GM18502 (cell line): Measurements from ENCODE around the gene ZDHHC17.

Experiments
- ATAC-seq: cut with Tn5 transposase; IDR thresholded peaks from one replicate; pipeline ENCODE4 v1.9.1; 2021; ENCODE audit warnings: mild to moderate bottlenecking; ENCODE audit not compliant: unreplicated experiment, poor library complexity

ZDHHC17 gene

GRCh38 chr12:76811976-76812375 is 48.1 kb downstream of the ZDHHC17 start:
- ATAC-seq, result no peak

- ATAC-seq, result no peak
These were observed 49.4 kb downstream of the ZDHHC17 start for GRCh38 chr12:76813265-76813664.

GRCh38 chr12:76813972-76814371 is 50.1 kb downstream of the ZDHHC17 start:
- ATAC-seq, result no peak

- ATAC-seq, result no peak
These were observed 57.1 kb downstream of the ZDHHC17 start for GRCh38 chr12:76820888-76821482.

GRCh38 chr12:76830436-76830835 is 66.5 kb downstream of the ZDHHC17 start:
- no peak for ATAC-seq

- no peak for ATAC-seq
These were observed 72.7 kb downstream of the ZDHHC17 start for GRCh38 chr12:76836633-76837032.

GRCh38 chr12:76847260-76847659 is 83.3 kb downstream of the ZDHHC17 start:
- ATAC-seq, result no peak

GRCh38 chr12:76848132-76848531 is 84.2 kb downstream of the ZDHHC17 start:
- ATAC-seq, result no peak

- no peak for ATAC-seq
These were observed 88.2 kb downstream of the ZDHHC17 start for GRCh38 chr12:76852106-76852505.

- no peak for ATAC-seq
These were observed 91.4 kb downstream of the ZDHHC17 start for GRCh38 chr12:76855271-76855670.

GRCh38 chr12:76856018-76856644 is 92.2 kb downstream of the ZDHHC17 start:
- no peak for ATAC-seq

- ATAC-seq, result peak; percentile 76
These were observed 95.7 kb downstream of the ZDHHC17 start for GRCh38 chr12:76859611-76860010.

GRCh38 chr12:76860256-76860655 is 96.3 kb downstream of the ZDHHC17 start:
- ATAC-seq, result no peak

- no peak for ATAC-seq
These were observed 99.2 kb downstream of the ZDHHC17 start for GRCh38 chr12:76863005-76863670.

GRCh38 chr12:76863837-76864236 is 99.9 kb downstream of the ZDHHC17 start:
- no peak for ATAC-seq

GRCh38 chr12:76864791-76865400 is 101.0 kb downstream of the ZDHHC17 start:
- peak; percentile 78 for ATAC-seq

- ATAC-seq, result no peak
These were observed 102.2 kb downstream of the ZDHHC17 start for GRCh38 chr12:76866151-76866567.

- peak; percentile 75 for ATAC-seq
These were observed 102.8 kb downstream of the ZDHHC17 start for GRCh38 chr12:76866726-76867125.

- ATAC-seq, result no peak
These were observed 107.2 kb downstream of the ZDHHC17 start for GRCh38 chr12:76871082-76871481.

GRCh38 chr12:76871742-76872141 is 107.8 kb downstream of the ZDHHC17 start:
- ATAC-seq, result no peak

GRCh38 chr12:76872415-76872814 is 108.5 kb downstream of the ZDHHC17 start:
- ATAC-seq, result no peak
